ENCODE measurements around the gene EPHA6.
"Not testable (repeated sequence)": the region's sequence is repeated elsewhere in the genome, so short reads cannot be mapped to it uniquely, and the experiment has no call there.

The EPHA6 gene

DNA sequence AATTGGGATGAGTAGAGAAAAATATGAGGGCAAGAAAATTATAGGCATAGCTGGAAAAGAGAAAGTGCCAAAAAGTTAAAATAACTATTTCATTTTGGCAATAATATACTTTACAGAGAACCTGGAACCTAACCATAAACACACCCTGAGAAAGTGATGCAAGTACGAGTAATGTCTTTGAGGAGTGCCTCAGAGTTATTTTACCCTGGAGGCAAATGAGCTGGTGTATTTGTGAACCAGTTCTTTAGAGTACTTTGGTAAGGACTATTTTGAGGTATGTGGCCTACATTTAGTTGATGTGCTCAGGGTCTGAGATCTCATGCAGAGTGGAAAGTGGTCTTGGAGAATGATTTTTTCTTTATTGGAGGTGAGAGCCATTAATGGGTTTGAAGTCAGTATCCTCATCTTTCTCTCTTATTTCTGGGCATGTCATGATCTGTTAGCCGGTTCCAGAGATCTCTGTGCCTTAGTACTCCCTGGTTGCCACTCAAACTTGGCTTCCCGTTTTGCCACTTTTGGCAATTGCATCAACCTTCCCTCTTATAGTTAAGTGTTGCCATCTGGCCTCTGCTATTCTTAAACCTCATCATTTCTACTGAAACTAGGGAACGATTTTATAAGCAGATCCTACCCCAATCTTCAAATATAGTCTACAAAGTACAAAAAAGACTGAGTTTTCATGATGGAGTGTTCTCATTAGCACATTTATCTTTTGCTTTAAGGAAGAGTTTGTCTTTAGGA lies 145.7 kb downstream of the EPHA6 start:
- TF ChIP-seq, protein P1, sequence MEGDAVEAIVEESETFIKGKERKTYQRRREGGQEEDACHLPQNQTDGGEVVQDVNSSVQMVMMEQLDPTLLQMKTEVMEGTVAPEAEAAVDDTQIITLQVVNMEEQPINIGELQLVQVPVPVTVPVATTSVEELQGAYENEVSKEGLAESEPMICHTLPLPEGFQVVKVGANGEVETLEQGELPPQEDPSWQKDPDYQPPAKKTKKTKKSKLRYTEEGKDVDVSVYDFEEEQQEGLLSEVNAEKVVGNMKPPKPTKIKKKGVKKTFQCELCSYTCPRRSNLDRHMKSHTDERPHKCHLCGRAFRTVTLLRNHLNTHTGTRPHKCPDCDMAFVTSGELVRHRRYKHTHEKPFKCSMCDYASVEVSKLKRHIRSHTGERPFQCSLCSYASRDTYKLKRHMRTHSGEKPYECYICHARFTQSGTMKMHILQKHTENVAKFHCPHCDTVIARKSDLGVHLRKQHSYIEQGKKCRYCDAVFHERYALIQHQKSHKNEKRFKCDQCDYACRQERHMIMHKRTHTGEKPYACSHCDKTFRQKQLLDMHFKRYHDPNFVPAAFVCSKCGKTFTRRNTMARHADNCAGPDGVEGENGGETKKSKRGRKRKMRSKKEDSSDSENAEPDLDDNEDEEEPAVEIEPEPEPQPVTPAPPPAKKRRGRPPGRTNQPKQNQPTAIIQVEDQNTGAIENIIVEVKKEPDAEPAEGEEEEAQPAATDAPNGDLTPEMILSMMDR (IDR thresholded peaks at IDR 0.05; ENCODE audit: low read depth, low read length, missing control alignments) = no peak
- DNase-seq (ENCODE audit: low read depth) = no peak
- in situ Hi-C loops (cut with HindIII; ENCODE audit: low sequenced_read_pairs) = no loop called here
- no peak overlapping the region for H3K4me3 ChIP-seq (ENCODE audit: low read depth, low read length)

GRCh38 chr3:96960661-96961330 lies 146.4 kb downstream of the EPHA6 start:
- TF ChIP-seq, protein P1 (IDR thresholded peaks at IDR 0.05; ENCODE audit: low read depth, low read length, missing control alignments) = no peak
- no peak overlapping the region for H3K4me3 ChIP-seq (ENCODE audit: low read depth, low read length)
- no peak for DNase-seq (ENCODE audit: low read depth)
- in situ Hi-C loops (cut with HindIII; ENCODE audit: low sequenced_read_pairs) = no loop called here

GRCh38 chr3:96961576-96961975 lies 147.2 kb downstream of the EPHA6 start:
- TF ChIP-seq, protein P1 (IDR thresholded peaks at IDR 0.05; ENCODE audit: low read depth, low read length, missing control alignments) = no peak
- H3K4me3 ChIP-seq (ENCODE audit: low read depth, low read length) = no peak overlapping the region
- in situ Hi-C loops (cut with HindIII; ENCODE audit: low sequenced_read_pairs) = no loop called here
- no peak for DNase-seq (ENCODE audit: low read depth)

- no peak overlapping the region for H3K4me3 ChIP-seq (ENCODE audit: low read depth, low read length)
- TF ChIP-seq, protein P1 (IDR thresholded peaks at IDR 0.05; ENCODE audit: low read depth, low read length, missing control alignments) = no peak
- DNase-seq (ENCODE audit: low read depth) = no peak
- in situ Hi-C loops (cut with HindIII; ENCODE audit: low sequenced_read_pairs) = no loop called here
Measured at GRCh38 chr3:96966181-96966929, 152.0 kb downstream of the EPHA6 start.

DNA sequence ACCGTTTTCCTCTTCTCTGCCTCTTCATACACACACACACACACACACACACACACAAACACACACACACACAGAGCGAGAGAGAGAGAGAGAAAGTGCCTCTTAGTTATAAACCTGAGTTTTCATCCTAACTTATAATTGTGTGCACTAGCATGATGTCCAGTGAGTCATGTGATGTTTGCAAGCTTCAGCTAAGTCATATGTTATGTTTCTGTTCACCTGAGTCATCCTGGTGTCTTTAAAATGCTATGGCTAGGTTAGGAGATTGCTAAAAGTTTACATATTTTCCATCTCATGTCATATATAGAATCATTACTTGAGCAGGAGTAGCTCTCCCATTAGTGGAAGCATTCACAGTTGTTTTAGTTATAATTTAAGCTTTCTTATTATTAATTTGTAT lies 155.8 kb downstream of the EPHA6 start:
- no peak overlapping the region for H3K4me3 ChIP-seq (ENCODE audit: low read depth, low read length)
- no peak for DNase-seq (ENCODE audit: low read depth)
- in situ Hi-C loops (cut with HindIII; ENCODE audit: low sequenced_read_pairs) = no loop called here
- TF ChIP-seq, protein P1 (IDR thresholded peaks at IDR 0.05; ENCODE audit: low read depth, low read length, missing control alignments) = no peak

GRCh38 chr3:96977671-96978070 lies 163.3 kb downstream of the EPHA6 start:
- no peak overlapping the region for H3K4me3 ChIP-seq (ENCODE audit: low read depth, low read length)
- TF ChIP-seq, protein P1 (IDR thresholded peaks at IDR 0.05; ENCODE audit: low read depth, low read length, missing control alignments) = no peak
- in situ Hi-C loops (cut with HindIII; ENCODE audit: low sequenced_read_pairs) = no loop called here
- DNase-seq (ENCODE audit: low read depth) = no peak

- in situ Hi-C loops (cut with HindIII; ENCODE audit: low sequenced_read_pairs); DNase-seq (ENCODE audit: low read depth); H3K4me3 ChIP-seq (ENCODE audit: low read depth, low read length): not testable (repeated sequence)
Measured at GRCh38 chr3:96983716-96984115, 169.3 kb downstream of the EPHA6 start.

Measured in astrocyte of the cerebellum (primary cell).